Measurements from ENCODE around the gene METRN.

METRN gene

GRCh38 chr16:743794-744500 is 29.0 kb downstream of the METRN start:
- H3K4me3 ChIP-seq (ENCODE audit: low read depth, low read length): no peak overlapping the region
- TF ChIP-seq CTCF (IDR thresholded peaks at IDR 0.05; ENCODE audit: borderline replicate concordance, insufficient read depth, low read depth, low read length): peak; percentile 39; the same call in 1 of the 2 replicates

- TF ChIP-seq CTCF (IDR thresholded peaks at IDR 0.05; ENCODE audit: borderline replicate concordance, insufficient read depth, low read depth, low read length): peak; percentile 63
- no peak overlapping the region for H3K4me3 ChIP-seq (ENCODE audit: low read depth, low read length)
Observed at GRCh38 chr16:745739-746138, 30.8 kb downstream of the METRN start.

GRCh38 chr16:746637-747036 is 31.7 kb downstream of the METRN start:
- TF ChIP-seq CTCF (IDR thresholded peaks at IDR 0.05; ENCODE audit: borderline replicate concordance, insufficient read depth, low read depth, low read length): no peak
- H3K4me3 ChIP-seq (ENCODE audit: low read depth, low read length): no peak overlapping the region

GRCh38 chr16:747978-748746 is 33.2 kb downstream of the METRN start:
- TF ChIP-seq CTCF (IDR thresholded peaks at IDR 0.05; ENCODE audit: borderline replicate concordance, insufficient read depth, low read depth, low read length): no peak

GRCh38 chr16:749010-749409 is 34.1 kb downstream of the METRN start:
- TF ChIP-seq CTCF (IDR thresholded peaks at IDR 0.05; ENCODE audit: borderline replicate concordance, insufficient read depth, low read depth, low read length): no peak
- no peak overlapping the region for H3K4me3 ChIP-seq (ENCODE audit: low read depth, low read length)

More at GRCh38 chr16:747978-748746, 33.2 kb downstream of the METRN start:
- H3K4me3 ChIP-seq (ENCODE audit: low read depth, low read length): no peak overlapping the region

- H3K4me3 ChIP-seq (ENCODE audit: low read depth, low read length): no peak overlapping the region
- no peak for TF ChIP-seq CTCF (IDR thresholded peaks at IDR 0.05; ENCODE audit: borderline replicate concordance, insufficient read depth, low read depth, low read length)
Observed at GRCh38 chr16:750485-750884, 35.6 kb downstream of the METRN start.

All from GM12875 (cell line).